ENCODE data around the gene HDGF. TPM values are rescaled to one million over a fixed set of nuclear protein-coding genes. Genes with fewer than 3 reads are reported as not detected.

Gene HDGF
- 100 to 1,000 TPM; 124 to 242 (median 137) TPM for total RNA-seq

- TF ChIP-seq CTCF (IDR thresholded peaks at IDR 0.05) = no peak
- DNase-seq (ENCODE audit: low spot score) (no peak), ATAC-seq (ENCODE audit: low FRiP score) (no peak)
Measured at GRCh38 chr1:156751451-156751756, at the start of gene HDGF. Gene HDGF (minus strand): TSS chr1:156751675. CDS start chr1:156751429, 246 bp downstream.

- ATAC-seq (ENCODE audit: low FRiP score) (no peak), DNase-seq (ENCODE audit: low spot score) (no peak)
- no peak for TF ChIP-seq CTCF (IDR thresholded peaks at IDR 0.05)
Measured at GRCh38 chr1:156797212-156797871, 45.9 kb upstream of the HDGF start.

- DNase-seq (ENCODE audit: low spot score) (no peak), ATAC-seq (ENCODE audit: low FRiP score) (peak; percentile 63)
- TF ChIP-seq CTCF (IDR thresholded peaks at IDR 0.05) = no peak
Measured at GRCh38 chr1:156796340-156797097, 45.0 kb upstream of the HDGF start.

- no peak for ATAC-seq (ENCODE audit: low FRiP score)
- no peak for TF ChIP-seq CTCF (IDR thresholded peaks at IDR 0.05)
- no peak for DNase-seq (ENCODE audit: low spot score)
Measured at GRCh38 chr1:156795787-156796186, 44.3 kb upstream of the HDGF start.

GRCh38 chr1:156795374-156795733 lies 43.9 kb upstream of the HDGF start:
- DNase-seq (ENCODE audit: low spot score) = no peak
- no peak for ATAC-seq (ENCODE audit: low FRiP score)
- TF ChIP-seq CTCF (IDR thresholded peaks at IDR 0.05) = no peak

- no peak for TF ChIP-seq CTCF (IDR thresholded peaks at IDR 0.05)
- ATAC-seq (ENCODE audit: low FRiP score) (no peak), DNase-seq (ENCODE audit: low spot score) (no peak)
Measured at GRCh38 chr1:156794506-156795373, 43.3 kb upstream of the HDGF start.
